Hepatocyte (in vitro differentiated cells): ENCODE results near the gene ATP2A2. TPM values are rescaled to one million over a fixed set of nuclear protein-coding genes. Genes with fewer than 3 reads are reported as not detected.

Experiments
- DNase-seq: peaks from one replicate; pipeline ENCODE4 v3.0.0-alpha.2; 2016; ENCODE audit warnings: low spot score
- H2AFZ ChIP-seq: fragments of 200-600 bp; sonication (generic); 2 replicates; pipeline ENCODE4 v1.6.0; 2016; ENCODE audit warnings: antibody characterized with exemption, mild to moderate bottlenecking
- H3K27ac ChIP-seq: fragments of 200-600 bp; sonication (generic); 2 replicates; pipeline ENCODE4 v1.5.1; 2016; ENCODE audit warnings: mild to moderate bottlenecking
- H3K27me3 ChIP-seq: fragments of 200-600 bp; sonication (generic); 2 replicates; pipeline ENCODE4 v1.6.1; 2016
- H3K36me3 ChIP-seq: fragments of 200-600 bp; sonication (generic); replicated peaks from 2 replicates; pipeline ENCODE4 v1.5.1; 2016; ENCODE audit warnings: low read depth; ENCODE audit not compliant: insufficient read depth
- H3K4me1 ChIP-seq: fragments of 200-600 bp; sonication (generic); 2 replicates; pipeline ENCODE4 v1.5.1; 2016; ENCODE audit warnings: mild to moderate bottlenecking, moderate library complexity; ENCODE audit not compliant: insufficient read depth
- H3K4me2 ChIP-seq: fragments of 200-600 bp; sonication (generic); 2 replicates; pipeline ENCODE4 v1.6.0; 2016
- H3K4me3 ChIP-seq: fragments of 200-600 bp; sonication (generic); 2 replicates; pipeline ENCODE4 v1.5.1; 2016; ENCODE audit warnings: mild to moderate bottlenecking
- H3K79me2 ChIP-seq: fragments of 200-600 bp; sonication (generic); 2 replicates; pipeline ENCODE4 v1.6.0; 2017; ENCODE audit warnings: mild to moderate bottlenecking
- H3K9me2 ChIP-seq: fragments of 200-600 bp; sonication (generic); replicated peaks from 2 replicates; pipeline ENCODE4 v1.6.0; 2017; ENCODE audit warnings: mild to moderate bottlenecking; ENCODE audit not compliant: insufficient read depth
- H3K9me3 ChIP-seq: fragments of 200-600 bp; sonication (generic); 2 replicates; pipeline ENCODE4 v1.5.1; 2016; ENCODE audit warnings: low read depth, mild to moderate bottlenecking
- H4K20me1 ChIP-seq: fragments of 200-600 bp; sonication (generic); 2 replicates; pipeline ENCODE4 v1.6.0; 2016; ENCODE audit warnings: mild to moderate bottlenecking; ENCODE audit not compliant: insufficient read depth, poor library complexity, severe bottlenecking
- CTCF ChIP-seq: fragments of 200-600 bp; sonication (generic); IDR thresholded peaks from 2 replicates; pipeline ENCODE4 v1.5.1; 2016; ENCODE audit warnings: antibody characterized with exemption, mild to moderate bottlenecking; ENCODE audit not compliant: poor library complexity
- EZH2 ChIP-seq: fragments of 200-600 bp; sonication (generic); IDR thresholded peaks from 2 replicates; pipeline ENCODE4 v1.6.1; 2016; ENCODE audit warnings: antibody characterized with exemption, mild to moderate bottlenecking, borderline replicate concordance
- EZH2phosphoT487 ChIP-seq: fragments of 200-600 bp; sonication (generic); IDR thresholded peaks from one replicate; pipeline ENCODE4 v1.6.1; 2018; ENCODE audit warnings: antibody characterized with exemption, mild to moderate bottlenecking, low read depth, moderate library complexity; ENCODE audit not compliant: unreplicated experiment, severe bottlenecking
- WGBS: methylation state at CpG from one replicate; pipeline ENCODE4 v1.1.6; 2016; ENCODE audit warnings: low lambda C conversion rate; ENCODE audit errors: missing lambda C conversion rate; 5-methylcytosine and 5-hydroxymethylcytosine counted together
- polyA plus RNA-seq: library from polyadenylated mRNA; unstranded; fragments of >200 nt; fragmentation: Nextera tagmentation; extraction: Ambion mirVana; gene quantifications from 2 replicates; pipeline ENCODE4 v1.2.1, GENCODE V29; 2016
- total RNA-seq: library from RNA; depleted of rRNA; stranded (reverse); fragments of >200 nt; gene quantifications from 2 replicates; pipeline ENCODE4 v1.2.3, GENCODE V29; 2014

ATP2A2 gene
- 97.9 and 126 TPM in 2 replicates for total RNA-seq
- 60.2 and 68.2 TPM in 2 replicates for polyA plus RNA-seq

DNA sequence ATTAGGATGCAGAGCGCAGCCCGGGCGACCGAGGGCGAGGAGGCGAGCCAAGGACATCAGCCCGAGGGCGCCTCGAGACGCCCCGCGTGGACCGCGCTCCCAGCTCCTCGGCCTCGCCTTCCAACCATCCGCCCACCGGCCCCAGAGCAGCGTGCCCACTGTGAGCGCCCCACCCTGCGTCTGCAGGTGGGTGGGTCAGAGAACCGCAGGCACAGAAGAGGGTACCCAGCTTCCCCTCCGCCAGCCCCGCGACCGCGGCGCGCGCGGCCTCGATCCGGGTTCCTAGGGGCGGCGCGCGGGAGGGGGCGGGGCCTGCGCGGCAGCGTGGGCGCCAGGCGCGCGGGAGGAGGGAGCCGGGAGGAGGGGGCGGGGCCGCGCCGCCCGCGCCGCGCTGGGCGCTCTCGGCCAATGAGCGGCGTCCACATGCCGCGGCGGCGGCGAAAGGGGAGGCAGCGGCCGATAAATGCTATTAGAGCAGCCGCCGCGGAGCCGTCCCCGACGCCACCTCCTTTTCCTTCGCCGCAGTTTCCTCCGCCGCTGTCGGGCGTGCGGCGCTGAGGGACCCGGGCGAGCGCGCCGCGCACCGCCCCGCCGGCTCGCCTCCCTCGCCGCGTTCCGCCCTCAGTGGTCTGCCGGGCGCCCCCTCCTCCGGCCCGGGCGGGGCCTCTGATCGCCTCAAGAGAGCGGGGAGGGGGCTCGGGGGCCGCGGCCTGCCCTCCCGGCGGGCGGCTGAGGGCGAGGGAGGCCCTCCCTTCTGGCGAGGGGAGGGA is at the start of gene ATP2A2:
ATP2A2 (plus strand) TSS at position 469 of the 770 bp plus-strand sequence. CDS start 543 bp downstream, outside the sequence.
- no peak for TF ChIP-seq EZH2phosphoT487
- TF ChIP-seq CTCF, result no peak
- no peak for TF ChIP-seq EZH2
- Histone ChIP-seq H4K20me1 (peaks cover 42% of the 10 kb centered on the region), H3K4me1 (peaks cover 33% of the 10 kb centered on the region), H3K27me3 (no peaks in the 10 kb centered on the region), H3K4me3 (peak within 1 kb of the TSS; percentile 99), H3K79me2 (peaks cover 47% of the 10 kb centered on the region), H2AFZ (peak within 1 kb of the TSS; percentile 91), H3K4me2 (peak within 1 kb of the TSS; percentile 91), H3K9me2 (no peaks in the 10 kb centered on the region), H3K27ac (peak within 1 kb of the TSS; percentile 100), H3K36me3 (no peaks in the 10 kb centered on the region), H3K9me3 (no peaks in the 10 kb centered on the region)
- peak; percentile 98 for DNase-seq
- 4% methylated on average over 39 of the region's 108 CpGs for WGBS

DNA sequence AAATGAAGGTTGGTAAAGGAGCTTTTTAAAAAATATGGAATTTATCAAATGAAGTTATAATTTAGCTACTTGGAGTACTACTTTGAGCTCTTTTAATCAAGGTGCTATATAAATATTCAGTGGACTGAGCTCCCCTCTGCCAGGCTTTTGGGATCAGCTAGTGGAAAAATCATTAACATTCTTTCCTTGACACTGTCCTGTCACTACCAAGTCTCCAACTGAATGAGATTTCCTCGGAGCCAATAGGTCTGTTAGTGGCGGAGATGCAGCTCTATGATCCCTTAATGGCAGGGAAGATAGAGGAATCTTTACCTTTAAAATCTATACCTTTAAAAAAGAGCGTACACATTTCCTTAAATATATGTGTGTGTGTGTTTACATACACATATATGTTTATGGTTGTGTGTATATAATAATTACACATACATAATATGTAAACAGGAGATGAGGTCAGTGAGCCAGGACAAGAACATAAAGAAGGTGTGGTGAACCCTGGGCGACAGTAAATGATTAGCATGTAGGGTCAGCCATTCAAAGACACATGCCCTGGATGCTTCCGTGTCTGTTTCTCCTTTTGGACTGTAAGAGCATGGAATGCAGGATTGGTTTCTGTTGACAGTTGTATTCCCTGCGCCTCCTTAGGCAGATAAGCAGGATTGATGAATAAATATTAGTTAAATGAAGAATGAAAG is 47.7 kb upstream of the ATP2A2 start:
- no peaks in the 10 kb centered on the region for H3K79me2 ChIP-seq
- H3K4me2 ChIP-seq, result peak overlapping the region; percentile 28
- no peaks in the 10 kb centered on the region for H3K9me2 ChIP-seq
- no peaks in the 10 kb centered on the region for H3K36me3 ChIP-seq
- peak; percentile 47 for DNase-seq
- no peak for TF ChIP-seq EZH2
- TF ChIP-seq EZH2phosphoT487, result no peak
- no peak for TF ChIP-seq CTCF
- H3K27me3 ChIP-seq, result no peaks in the 10 kb centered on the region
- no peak overlapping the region for H3K4me3 ChIP-seq
- peaks cover 15% of the 10 kb centered on the region for H3K4me1 ChIP-seq
- H3K27ac ChIP-seq, result peak overlapping the region; percentile 64
- WGBS, result 40% methylated on average over 6 of the region's 6 CpGs
- no peaks in the 10 kb centered on the region for H3K9me3 ChIP-seq
- no peak overlapping the region for H2AFZ ChIP-seq
- H4K20me1 ChIP-seq, result no peaks in the 10 kb centered on the region

DNA sequence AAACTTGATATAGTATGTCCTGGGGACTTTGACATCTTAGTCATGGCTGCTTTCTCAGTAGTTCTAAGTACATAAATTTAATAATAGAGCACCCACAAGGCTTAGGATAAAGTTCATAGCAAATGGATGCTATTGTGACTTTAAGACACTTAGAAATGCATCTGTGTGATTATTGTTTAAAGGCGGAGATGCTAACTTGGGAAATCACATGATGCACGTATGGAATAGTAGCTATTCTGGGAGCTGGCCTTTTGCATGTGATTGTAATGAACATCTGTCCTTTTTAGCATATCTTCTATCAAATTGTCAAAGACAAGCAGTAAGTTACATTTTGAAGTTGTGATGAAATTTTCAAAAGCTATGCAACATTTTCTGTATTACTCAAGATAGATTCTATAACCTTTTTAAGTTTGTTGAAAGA is 46.7 kb upstream of the ATP2A2 start:
- Histone ChIP-seq H3K9me3 (no peaks in the 10 kb centered on the region), H3K9me2 (no peaks in the 10 kb centered on the region), H3K36me3 (no peaks in the 10 kb centered on the region), H3K27ac (peak overlapping the region; percentile 64), H2AFZ (no peak overlapping the region), H3K27me3 (no peaks in the 10 kb centered on the region), H3K4me3 (no peak overlapping the region), H3K79me2 (no peaks in the 10 kb centered on the region), H3K4me1 (peaks cover 15% of the 10 kb centered on the region), H4K20me1 (no peaks in the 10 kb centered on the region), H3K4me2 (no peak overlapping the region)
- no peak for TF ChIP-seq CTCF
- TF ChIP-seq EZH2, result no peak
- TF ChIP-seq EZH2phosphoT487, result no peak
- DNase-seq, result no peak
- 74% methylated on average over 2 of the region's 2 CpGs for WGBS
